HG03457 (cell line): ENCODE results near the gene STPG2.

ENCODE experiments used
- ATAC-seq: cut with Tn5 transposase; IDR thresholded peaks from one replicate; pipeline ENCODE4 v1.9.1; 2021; ENCODE audit warnings: moderate number of reproducible peaks; ENCODE audit not compliant: unreplicated experiment

The STPG2 gene

DNA sequence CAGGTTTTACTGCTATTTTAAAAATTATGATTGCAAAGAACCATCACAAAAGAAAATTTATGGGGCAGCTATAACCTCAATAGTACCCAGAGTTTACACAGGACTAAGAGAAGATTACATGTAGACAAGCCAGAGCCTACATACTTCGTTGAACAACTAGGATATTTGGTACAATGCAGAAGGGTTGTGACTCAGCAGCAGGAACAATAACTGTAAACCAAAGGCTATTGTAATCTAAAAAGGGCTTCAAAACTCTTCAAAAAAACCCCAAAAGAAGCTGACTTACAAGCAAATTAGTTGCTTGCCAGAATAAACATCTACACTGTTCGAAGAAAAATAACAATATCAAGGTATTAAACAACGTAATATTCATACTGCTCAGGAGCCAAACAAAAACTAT, 618.0 kb downstream of the STPG2 start:
- no peak for ATAC-seq

DNA sequence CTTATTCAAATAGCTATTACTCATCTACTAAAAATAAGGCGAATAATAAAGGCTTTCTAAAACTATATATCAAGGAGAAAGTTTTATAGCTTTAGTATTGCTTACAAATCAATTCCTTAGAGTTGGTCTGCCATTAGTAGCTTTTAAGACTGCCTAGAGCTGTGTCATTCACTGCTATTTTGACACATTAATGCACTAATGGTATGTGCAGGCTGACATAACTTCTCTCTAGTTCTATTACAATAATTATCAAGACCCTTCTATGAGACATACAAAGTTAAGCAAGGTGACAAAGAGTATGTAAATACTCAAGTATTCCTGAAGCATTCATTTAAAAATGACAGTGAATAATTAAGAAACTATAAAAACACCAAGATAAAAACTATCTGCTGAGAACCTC, 625.3 kb downstream of the STPG2 start:
- no peak for ATAC-seq

DNA sequence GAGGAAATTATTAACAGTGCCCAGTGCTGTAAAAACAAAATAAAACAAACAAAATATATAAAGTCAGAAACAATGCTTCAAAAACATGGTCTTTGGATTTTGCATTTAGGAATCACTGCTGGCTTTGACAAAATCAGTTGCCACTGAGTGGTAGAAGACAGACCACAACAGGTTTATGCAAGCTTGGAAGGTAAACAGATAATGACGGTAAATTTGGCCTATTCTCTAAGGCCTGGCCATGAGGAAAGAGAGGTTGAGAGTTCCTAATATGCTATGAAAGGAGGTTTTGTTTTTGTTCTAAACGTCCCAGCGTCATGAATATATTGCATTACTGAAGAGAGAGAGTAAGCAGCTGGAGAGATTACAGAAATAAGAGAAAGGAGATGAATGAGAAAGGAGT, 629.4 kb downstream of the STPG2 start:
- no peak for ATAC-seq
